HG03159 (cell line): ENCODE measurements around the gene HOXD13.

Experiments used
- ATAC-seq: cut with Tn5 transposase; IDR thresholded peaks from one replicate; pipeline ENCODE4 v1.9.1; 2021; ENCODE audit warnings: mild to moderate bottlenecking, moderate library complexity; ENCODE audit not compliant: unreplicated experiment

The HOXD13 gene

DNA sequence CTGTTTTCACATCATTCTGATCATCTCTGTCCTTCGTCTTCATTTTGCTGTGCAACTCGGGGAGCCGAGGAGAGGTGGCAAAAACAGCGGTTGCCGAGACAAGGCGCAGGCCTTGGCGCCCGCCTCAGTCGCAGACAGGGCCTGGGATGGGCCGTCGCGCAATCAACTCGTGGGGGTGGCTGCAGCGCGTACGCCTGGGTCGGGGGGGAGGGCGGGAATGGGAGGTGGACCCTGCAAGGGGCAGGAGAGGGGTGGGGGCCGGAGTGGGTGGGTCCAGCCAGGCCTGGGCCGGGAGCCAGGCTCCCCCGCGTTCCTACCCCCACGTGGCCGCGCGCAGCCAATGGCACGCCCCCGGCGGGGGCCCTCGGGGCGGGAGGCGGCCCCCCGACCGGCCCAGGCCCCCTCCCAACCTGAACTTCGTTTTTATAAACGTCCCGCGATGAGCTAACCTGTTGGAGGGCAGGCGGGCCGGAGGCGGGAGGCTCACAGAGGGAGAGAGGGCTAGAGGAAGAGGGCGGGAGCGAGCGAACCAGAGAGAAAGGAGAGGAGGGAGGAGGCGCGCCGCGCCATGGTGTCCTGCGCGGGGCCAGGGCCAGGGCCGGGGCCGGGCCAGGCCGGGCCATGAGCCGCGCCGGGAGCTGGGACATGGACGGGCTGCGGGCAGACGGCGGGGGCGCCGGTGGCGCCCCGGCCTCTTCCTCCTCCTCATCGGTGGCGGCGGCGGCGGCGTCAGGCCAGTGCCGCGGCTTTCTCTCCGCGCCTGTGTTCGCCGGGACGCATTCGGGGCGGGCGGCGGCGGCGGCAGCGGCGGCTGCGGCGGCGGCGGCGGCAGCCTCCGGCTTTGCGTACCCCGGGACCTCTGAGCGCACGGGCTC is at the start of gene HOXD13:
Gene HOXD13, plus strand, starts transcription at position 452 of the 875 bp plus-strand sequence. Its CDS starts 170 bp downstream, at position 622.
- ATAC-seq, result no peak

GRCh38 chr2:176056406-176056805 is 36.1 kb upstream of the HOXD13 start:
- no peak for ATAC-seq

- no peak for ATAC-seq
Observed at GRCh38 chr2:176063958-176064357, 28.6 kb upstream of the HOXD13 start.

- no peak for ATAC-seq
Observed at GRCh38 chr2:176066645-176067588, 25.6 kb upstream of the HOXD13 start.

- no peak for ATAC-seq
Observed at GRCh38 chr2:176067589-176068418, 24.7 kb upstream of the HOXD13 start.

- no peak for ATAC-seq
Observed at GRCh38 chr2:176068419-176068832, 24.1 kb upstream of the HOXD13 start.

GRCh38 chr2:176071330-176072291 is 20.9 kb upstream of the HOXD13 start:
- ATAC-seq, result no peak

GRCh38 chr2:176072292-176072669 is 20.2 kb upstream of the HOXD13 start:
- no peak for ATAC-seq

DNA sequence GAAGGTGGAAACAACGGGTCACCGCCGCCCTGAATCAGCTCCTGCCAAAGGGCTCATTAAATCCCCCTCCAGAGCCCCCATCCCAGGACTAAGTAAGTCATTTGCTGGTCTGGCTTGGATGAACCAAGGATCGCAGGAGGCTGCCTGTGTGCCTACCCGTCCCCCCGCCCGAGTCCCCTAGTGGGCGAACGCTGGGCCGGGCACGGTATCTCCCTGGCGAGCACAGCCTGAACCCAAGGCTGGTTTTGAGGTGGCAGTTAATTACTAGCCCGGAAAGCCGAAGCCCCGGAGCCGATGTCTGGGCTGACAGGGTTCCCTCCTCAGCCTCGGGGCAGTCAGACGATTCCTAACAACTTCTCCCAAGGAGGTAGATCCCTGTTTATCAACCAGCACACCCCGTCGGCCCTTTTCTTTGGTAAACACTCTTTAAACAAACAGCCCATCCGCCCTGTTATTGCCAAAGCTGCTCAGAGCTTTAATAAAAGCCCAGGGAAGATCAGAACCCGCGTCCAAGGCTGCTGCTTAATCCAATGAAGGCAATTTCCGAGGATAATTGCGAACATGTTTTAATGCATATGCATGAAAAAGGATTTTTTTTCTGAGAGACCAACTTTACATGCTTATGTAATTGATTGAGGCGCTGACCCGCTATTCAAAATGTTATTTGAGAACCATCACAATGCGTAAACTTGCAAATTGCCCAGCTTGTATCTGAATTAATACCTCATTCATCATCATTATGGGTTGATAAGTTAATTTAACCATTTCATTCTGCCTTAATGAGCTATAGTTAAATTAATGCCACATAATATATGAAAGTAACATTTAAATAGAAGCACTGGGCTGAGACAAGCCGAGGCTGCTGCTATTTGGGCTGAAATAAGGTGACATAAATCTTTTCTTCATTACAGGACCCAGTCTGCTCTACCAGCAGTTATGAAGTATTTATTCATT is 19.3 kb upstream of the HOXD13 start:
- no peak for ATAC-seq

DNA sequence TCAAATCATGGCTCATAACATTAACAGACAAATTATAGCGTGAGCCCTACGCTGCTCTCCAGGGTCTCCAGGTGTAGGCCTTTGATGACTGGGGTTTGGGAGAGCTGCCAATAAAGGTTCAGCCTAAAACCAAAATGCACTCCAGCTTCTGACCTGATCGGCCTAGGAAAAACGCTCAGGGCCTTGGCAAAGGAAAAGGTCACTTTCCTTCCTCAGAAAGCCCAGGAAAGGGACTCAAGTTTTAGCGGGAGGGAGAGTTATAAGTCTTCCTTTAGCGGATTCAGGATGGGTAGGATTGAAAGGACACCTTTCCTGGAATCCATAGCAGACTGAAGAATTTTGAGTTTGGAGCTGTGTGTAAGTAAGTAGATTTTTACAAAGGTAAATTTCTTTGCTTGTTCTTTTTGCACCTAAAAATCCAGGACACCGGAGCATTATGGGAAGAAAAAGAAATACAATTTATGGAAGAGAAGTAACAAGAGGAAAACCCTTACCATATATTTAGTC is 17.5 kb upstream of the HOXD13 start:
- ATAC-seq, result no peak

DNA sequence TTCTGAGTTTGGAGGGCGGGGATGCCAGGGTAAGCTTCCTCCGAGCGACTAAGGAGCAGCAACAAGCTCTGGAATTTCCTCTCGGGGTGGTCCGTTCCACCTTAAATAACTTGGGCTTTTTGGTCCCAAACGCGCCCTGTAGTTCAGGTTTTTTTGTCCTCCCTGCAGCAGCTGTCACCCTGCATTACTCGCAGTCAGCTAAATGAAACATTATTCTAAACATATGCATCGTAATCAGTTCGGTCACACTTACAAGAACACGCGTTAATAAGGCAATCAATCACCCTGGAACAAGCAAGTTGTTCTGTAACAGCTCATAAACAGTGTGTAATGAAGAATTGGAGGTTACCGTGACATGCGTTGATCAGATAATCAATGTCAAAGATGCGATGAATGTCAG is 17.0 kb upstream of the HOXD13 start:
- no peak for ATAC-seq

- no peak for ATAC-seq
Observed at GRCh38 chr2:176076063-176076462, 16.5 kb upstream of the HOXD13 start.

- no peak for ATAC-seq
Observed at GRCh38 chr2:176076796-176077195, 15.7 kb upstream of the HOXD13 start.

- no peak for ATAC-seq
Observed at GRCh38 chr2:176078541-176079284, 13.8 kb upstream of the HOXD13 start.

DNA sequence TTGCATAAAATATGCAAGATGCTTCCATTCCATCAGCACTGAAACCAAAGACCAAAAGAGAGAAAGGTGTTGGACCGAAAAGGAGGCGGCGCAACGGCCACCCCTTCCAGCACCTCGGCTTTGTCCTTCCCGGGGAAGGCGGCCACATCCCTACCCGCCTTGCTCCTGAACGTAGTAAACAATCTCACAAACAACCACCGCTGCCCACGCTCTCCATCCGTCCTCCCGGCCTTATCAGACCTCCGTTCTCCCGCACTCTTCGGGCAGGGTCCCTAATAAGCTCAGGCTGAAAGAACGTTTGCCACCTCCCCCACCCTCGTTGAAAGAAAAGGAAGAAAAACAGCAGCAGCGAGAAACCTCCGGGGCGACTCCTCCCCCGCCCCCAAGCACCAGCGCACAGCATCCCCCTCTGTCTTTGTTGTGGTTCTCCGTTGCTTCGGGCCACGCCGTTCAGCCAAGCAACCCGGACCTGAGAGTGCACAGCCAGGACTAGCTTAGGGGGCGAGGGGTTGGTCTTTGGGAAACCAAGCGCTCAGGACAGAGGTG is 13.2 kb upstream of the HOXD13 start:
- ATAC-seq, result no peak

DNA sequence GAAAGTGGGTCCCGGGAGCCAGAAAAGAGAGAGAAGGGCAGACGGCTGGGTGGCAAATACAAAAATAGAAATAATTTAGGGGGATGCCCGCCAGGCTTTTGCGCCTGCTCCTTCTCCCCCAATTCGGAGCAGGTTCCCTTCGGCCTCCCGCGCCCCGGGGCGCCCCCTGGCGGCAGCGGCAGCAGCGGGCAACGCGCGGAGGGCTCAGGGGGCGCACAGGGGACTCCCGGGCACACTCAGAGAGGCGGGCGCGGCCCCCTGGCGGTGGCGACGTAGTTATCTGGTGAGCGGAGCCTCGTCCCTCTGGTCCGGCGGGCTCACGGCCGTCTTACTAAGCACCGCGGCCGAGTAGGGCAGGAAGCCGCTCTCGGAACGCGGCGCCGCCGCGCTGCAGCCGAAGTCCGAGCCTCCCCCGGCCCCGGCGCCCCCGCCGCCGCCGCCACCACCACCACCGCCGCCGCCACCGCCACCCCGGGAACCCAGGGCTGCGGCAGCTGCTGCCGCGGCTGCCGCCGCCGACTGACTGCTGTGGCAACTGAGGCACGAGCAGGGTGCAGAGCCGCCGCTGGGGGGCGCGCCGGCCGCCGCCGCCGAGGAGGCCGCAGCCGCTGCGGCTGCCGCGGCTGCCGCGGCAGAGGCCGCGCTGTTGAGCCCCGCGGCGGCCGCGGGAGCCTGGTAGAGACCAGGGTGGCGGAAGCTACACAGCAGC is 12.5 kb upstream of the HOXD13 start:
- no peak for ATAC-seq
